ENCODE measurements around the gene SYPL1. TPM values are rescaled to one million over a fixed set of nuclear protein-coding genes. Genes with fewer than 3 reads are reported as not detected.

Gene SYPL1
- total and polyA plus RNA-seq, 2 donors (not counting 1 experiment from before 2014, with no cell fraction given): 58.5 to 130 TPM

DNA sequence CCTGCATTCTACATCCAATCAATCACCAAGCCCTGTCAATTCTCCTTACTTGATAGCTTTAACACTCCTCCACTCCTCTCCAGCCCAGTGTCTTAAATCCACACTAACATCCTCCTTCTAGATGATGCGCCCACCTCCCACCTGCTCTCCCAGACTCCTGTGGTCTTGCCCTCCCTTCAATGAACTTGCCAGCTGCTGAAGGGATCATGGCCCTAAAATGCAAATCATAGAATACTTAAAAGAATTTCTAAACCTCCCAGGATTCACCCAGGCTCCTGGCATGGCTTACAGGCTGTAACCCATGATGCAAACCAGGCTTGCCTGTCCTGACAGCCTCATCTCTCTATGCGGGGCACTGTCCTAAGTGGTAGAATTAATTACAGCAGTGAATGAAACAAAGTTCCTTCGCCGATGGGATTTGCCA, 43.6 kb downstream of the SYPL1 start:
- H3K4me1 Mint-ChIP-seq: peaks cover 92% of the 10 kb centered on the region
- H3K4me3 Mint-ChIP-seq: peak overlapping the region; percentile 29
- peak overlapping the region; percentile 77 for H3K4me2 ChIP-seq (replicated peaks; ENCODE audit: low read depth, low read length, poor library complexity, severe bottlenecking)
- H3K4me1 ChIP-seq (ENCODE audit: control insufficient read depth in 2 of 2, insufficient read depth in 2 of 2, low read length in 2 of 2): peaks cover 90 to 100% of the 10 kb centered on the region in 2 donors
- peak overlapping the region; percentile 14 for H2AFZ ChIP-seq (ENCODE audit: insufficient read depth, low read depth, low read length, poor library complexity, severe bottlenecking)
- no peaks in the 10 kb centered on the region for H3K27me3 Mint-ChIP-seq
- H3K36me3 ChIP-seq (replicated peaks in 1 of 2; ENCODE audit: control extremely low read depth in 1 of 2, control insufficient read depth in 1 of 2, extremely low read depth in 1 of 2, insufficient read depth in 2 of 2, low read length in 1 of 2): no peaks in the 10 kb centered on the region
- no peaks in the 10 kb centered on the region for H3K27me3 ChIP-seq (replicated peaks in 1 of 4; ENCODE audit: control extremely low read depth in 1 of 4, control insufficient read depth in 3 of 4, insufficient read depth in 4 of 4, low read length in 3 of 4)
- ChIA-PET POLR2A (interaction anchor here (0.8 to 3.3 kb wide), 2 partner anchors 10 to 21 kb away, joined by 3 to 14 read pairs; no protein-coding TSS in a partner anchor), CTCF (interaction anchor here (0.9 to 2.2 kb wide), 3 partner anchors 11 to 85 kb away, joined by 3 to 11 read pairs (median 3); no protein-coding TSS in a partner anchor)
- intact Hi-C loops (cut with micrococcal nuclease): loop anchor here (10.0 kb wide), 1 partner anchor 596 kb away; the partner anchor contains the start of gene CCDC71L
- H3K9me3 Mint-ChIP-seq (ENCODE audit: insufficient read depth): no peaks in the 10 kb centered on the region
- H3K9ac ChIP-seq (ENCODE audit: low read length): no peak overlapping the region
- no peak for DNase-seq
- peak overlapping the region; percentile 14 to 95 for H3K27ac ChIP-seq (ENCODE audit: low read length in 2 of 2)
- no peaks in the 10 kb centered on the region for H4K20me1 ChIP-seq (ENCODE audit: control insufficient read depth, insufficient read depth, low read length, poor library complexity, severe bottlenecking)
- TF ChIP-seq, protein P1, sequence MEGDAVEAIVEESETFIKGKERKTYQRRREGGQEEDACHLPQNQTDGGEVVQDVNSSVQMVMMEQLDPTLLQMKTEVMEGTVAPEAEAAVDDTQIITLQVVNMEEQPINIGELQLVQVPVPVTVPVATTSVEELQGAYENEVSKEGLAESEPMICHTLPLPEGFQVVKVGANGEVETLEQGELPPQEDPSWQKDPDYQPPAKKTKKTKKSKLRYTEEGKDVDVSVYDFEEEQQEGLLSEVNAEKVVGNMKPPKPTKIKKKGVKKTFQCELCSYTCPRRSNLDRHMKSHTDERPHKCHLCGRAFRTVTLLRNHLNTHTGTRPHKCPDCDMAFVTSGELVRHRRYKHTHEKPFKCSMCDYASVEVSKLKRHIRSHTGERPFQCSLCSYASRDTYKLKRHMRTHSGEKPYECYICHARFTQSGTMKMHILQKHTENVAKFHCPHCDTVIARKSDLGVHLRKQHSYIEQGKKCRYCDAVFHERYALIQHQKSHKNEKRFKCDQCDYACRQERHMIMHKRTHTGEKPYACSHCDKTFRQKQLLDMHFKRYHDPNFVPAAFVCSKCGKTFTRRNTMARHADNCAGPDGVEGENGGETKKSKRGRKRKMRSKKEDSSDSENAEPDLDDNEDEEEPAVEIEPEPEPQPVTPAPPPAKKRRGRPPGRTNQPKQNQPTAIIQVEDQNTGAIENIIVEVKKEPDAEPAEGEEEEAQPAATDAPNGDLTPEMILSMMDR (IDR thresholded peaks at IDR 0.05): no peak
- no peak for TF ChIP-seq EZH2 (IDR thresholded peaks at IDR 0.05; ENCODE audit: borderline replicate concordance, insufficient read depth, low read depth, low read length, poor library complexity, severe bottlenecking)
- H3K79me2 ChIP-seq (ENCODE audit: control insufficient read depth, insufficient read depth, low read length): peaks cover 27% of the 10 kb centered on the region
- no peak overlapping the region for H3K4me3 ChIP-seq (ENCODE audit: control extremely low read depth in 1 of 5, extremely low read depth in 1 of 5, insufficient read depth in 1 of 5, low read depth in 2 of 5, low read length in 4 of 5)
- 92% methylated on average over 1 of the region's 4 CpGs for WGBS (ENCODE audit: insufficient coverage)
- no peak for ATAC-seq (ENCODE audit: low read depth)
- H3K27ac Mint-ChIP-seq: peak overlapping the region; percentile 99
- H3K9me3 ChIP-seq (ENCODE audit: control extremely low read depth in 1 of 3, control insufficient read depth in 2 of 3, insufficient read depth in 1 of 3, low read length in 2 of 3): no peaks in the 10 kb centered on the region

DNA sequence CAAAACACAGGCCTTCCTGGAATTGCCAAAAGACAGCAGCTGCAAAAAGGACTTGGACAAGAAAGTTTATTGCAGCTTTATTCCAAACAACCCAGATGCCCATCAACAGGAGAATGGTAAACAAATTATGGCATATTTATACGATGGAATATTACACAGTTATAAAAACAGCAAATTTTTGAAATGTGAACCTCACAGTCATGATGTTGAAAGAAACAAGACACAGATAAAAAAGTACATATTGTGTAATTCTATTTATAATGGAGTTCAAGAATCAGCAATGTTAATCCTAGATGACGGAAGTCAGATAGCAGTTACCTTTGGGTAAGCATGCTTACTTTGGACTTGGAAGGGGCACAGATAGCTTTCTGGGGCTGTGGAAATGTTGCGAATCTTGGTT, 44.4 kb downstream of the SYPL1 start:
- Histone ChIP-seq H3K4me3 (ENCODE audit: control extremely low read depth in 1 of 5, extremely low read depth in 1 of 5, insufficient read depth in 1 of 5, low read depth in 2 of 5, low read length in 4 of 5) (no peak overlapping the region), H3K4me1 (ENCODE audit: control insufficient read depth in 2 of 2, insufficient read depth in 2 of 2, low read length in 2 of 2) (peaks cover 90 to 100% of the 10 kb centered on the region in 2 donors), H3K9me3 (ENCODE audit: control extremely low read depth in 1 of 3, control insufficient read depth in 2 of 3, insufficient read depth in 1 of 3, low read length in 2 of 3) (no peaks in the 10 kb centered on the region), H3K27ac (ENCODE audit: low read length in 2 of 2) (no peak overlapping the region), H4K20me1 (ENCODE audit: control insufficient read depth, insufficient read depth, low read length, poor library complexity, severe bottlenecking) (no peaks in the 10 kb centered on the region), H3K9ac (ENCODE audit: low read length) (no peak overlapping the region), H3K36me3 (replicated peaks in 1 of 2; ENCODE audit: control extremely low read depth in 1 of 2, control insufficient read depth in 1 of 2, extremely low read depth in 1 of 2, insufficient read depth in 2 of 2, low read length in 1 of 2) (no peaks in the 10 kb centered on the region), H2AFZ (ENCODE audit: insufficient read depth, low read depth, low read length, poor library complexity, severe bottlenecking) (no peak overlapping the region), H3K4me2 (replicated peaks; ENCODE audit: low read depth, low read length, poor library complexity, severe bottlenecking) (no peak overlapping the region), H3K79me2 (ENCODE audit: control insufficient read depth, insufficient read depth, low read length) (peaks cover 28% of the 10 kb centered on the region), H3K27me3 (replicated peaks in 1 of 4; ENCODE audit: control extremely low read depth in 1 of 4, control insufficient read depth in 3 of 4, insufficient read depth in 4 of 4, low read length in 3 of 4) (no peaks in the 10 kb centered on the region)
- ATAC-seq (ENCODE audit: low read depth): no peak
- Mint-ChIP-seq H3K27me3 (no peaks in the 10 kb centered on the region), H3K4me3 (no peak overlapping the region), H3K27ac (peak overlapping the region; percentile 99), H3K9me3 (ENCODE audit: insufficient read depth) (no peaks in the 10 kb centered on the region), H3K4me1 (peaks cover 93% of the 10 kb centered on the region)
- WGBS (ENCODE audit: insufficient coverage): 100% methylated on average over 1 of the region's 3 CpGs
- intact Hi-C loops (cut with micrococcal nuclease): loop anchor here (10.0 kb wide), 1 partner anchor 597 kb away; the partner anchor contains the start of gene CCDC71L
- no peak for DNase-seq
- TF ChIP-seq, protein P1 (IDR thresholded peaks at IDR 0.05): no peak
- no peak for TF ChIP-seq EZH2 (IDR thresholded peaks at IDR 0.05; ENCODE audit: borderline replicate concordance, insufficient read depth, low read depth, low read length, poor library complexity, severe bottlenecking)
- ChIA-PET CTCF (interaction anchor here (0.9 to 2.2 kb wide), 3 partner anchors 10 to 86 kb away, joined by 3 to 11 read pairs (median 3); no protein-coding TSS in a partner anchor), POLR2A (interaction anchor here (0.8 to 3.3 kb wide), 2 partner anchors 9 to 22 kb away, joined by 3 to 14 read pairs; no protein-coding TSS in a partner anchor)

Measured in B cell (primary cell).